ENCODE data around the gene SPDEF.

The SPDEF gene

GRCh38 chr6:34556031-34556471 is at the start of gene SPDEF:
TSS of gene SPDEF (minus strand) at chr6:34556329. CDS start at chr6:34544455, 11,874 bp downstream.
- DNase-seq (ENCODE audit: low read depth) = peak; percentile 21
- TF ChIP-seq CTCF (conservative IDR thresholded peaks at IDR 0.05; ENCODE audit: low read depth, low read length) = no peak
- H3K4me3 ChIP-seq (ENCODE audit: low read depth, low read length) = no peak within 1 kb of the TSS

- no peak for DNase-seq (ENCODE audit: low read depth)
- TF ChIP-seq CTCF (conservative IDR thresholded peaks at IDR 0.05; ENCODE audit: low read depth, low read length) = no peak
- no peak overlapping the region for H3K4me3 ChIP-seq (ENCODE audit: low read depth, low read length)
Measured at GRCh38 chr6:34603707-34604106, 47.6 kb upstream of the SPDEF start.

GRCh38 chr6:34602318-34603111 is 46.4 kb upstream of the SPDEF start:
- H3K4me3 ChIP-seq (ENCODE audit: low read depth, low read length) = no peak overlapping the region
- DNase-seq (ENCODE audit: low read depth) = peak; percentile 48
- TF ChIP-seq CTCF (conservative IDR thresholded peaks at IDR 0.05; ENCODE audit: low read depth, low read length) = no peak

- DNase-seq (ENCODE audit: low read depth) = no peak
- no peak overlapping the region for H3K4me3 ChIP-seq (ENCODE audit: low read depth, low read length)
- TF ChIP-seq CTCF (conservative IDR thresholded peaks at IDR 0.05; ENCODE audit: low read depth, low read length) = no peak
Measured at GRCh38 chr6:34601706-34602105, 45.6 kb upstream of the SPDEF start.

GRCh38 chr6:34600796-34601195 is 44.7 kb upstream of the SPDEF start:
- no peak for DNase-seq (ENCODE audit: low read depth)
- H3K4me3 ChIP-seq (ENCODE audit: low read depth, low read length) = no peak overlapping the region
- no peak for TF ChIP-seq CTCF (conservative IDR thresholded peaks at IDR 0.05; ENCODE audit: low read depth, low read length)

GRCh38 chr6:34600101-34600500 is 44.0 kb upstream of the SPDEF start:
- DNase-seq (ENCODE audit: low read depth) = no peak
- no peak overlapping the region for H3K4me3 ChIP-seq (ENCODE audit: low read depth, low read length)
- TF ChIP-seq CTCF (conservative IDR thresholded peaks at IDR 0.05; ENCODE audit: low read depth, low read length) = no peak

- TF ChIP-seq CTCF (conservative IDR thresholded peaks at IDR 0.05; ENCODE audit: low read depth, low read length) = no peak
- no peak overlapping the region for H3K4me3 ChIP-seq (ENCODE audit: low read depth, low read length)
- peak; percentile 22 for DNase-seq (ENCODE audit: low read depth)
Measured at GRCh38 chr6:34598712-34599111, 42.6 kb upstream of the SPDEF start.

Measured in choroid plexus epithelial cell (primary cell).